Fibroblast of lung (primary cell): Measurements from ENCODE around the gene KBTBD2. TPM values are rescaled to one million over a fixed set of nuclear protein-coding genes. Genes with fewer than 3 reads are reported as not detected.
"Not testable (repeated sequence)": the region's sequence is repeated elsewhere in the genome, so short reads cannot be mapped to it uniquely, and the experiment has no call there.

Experiments
- DNase-seq, 2 donors: peaks; one replicate each; pipeline versions ENCODE4 v3.0.0 to v3.0.0-alpha.2; 2010; ENCODE audit warnings: low read depth in 2 of 2
- H2AFZ ChIP-seq: 2 replicates; pipeline ENCODE4 v1.5.1; 2012; ENCODE audit warnings: low read length, control low read depth, inconsistent platforms
- H3K27ac ChIP-seq: 2 replicates; pipeline ENCODE4 v1.5.1; 2011; ENCODE audit warnings: low read length, control low read depth; ENCODE audit not compliant: insufficient read depth
- H3K27me3 ChIP-seq: 2 replicates; pipeline ENCODE4 v1.5.1; 2011; ENCODE audit warnings: mild to moderate bottlenecking, low read length; ENCODE audit not compliant: control insufficient read depth, insufficient read depth
- H3K36me3 ChIP-seq: 2 replicates; pipeline ENCODE4 v1.5.1; 2011; ENCODE audit warnings: low read length; ENCODE audit not compliant: control insufficient read depth, insufficient read depth
- H3K4me1 ChIP-seq: 2 replicates; pipeline ENCODE4 v1.5.1; 2011; ENCODE audit warnings: low read length; ENCODE audit not compliant: control insufficient read depth, insufficient read depth; ENCODE audit errors: extremely low read depth
- H3K4me2 ChIP-seq: 2 replicates; pipeline ENCODE4 v1.5.1; 2011; ENCODE audit warnings: low read length, control low read depth; ENCODE audit not compliant: insufficient read depth; ENCODE audit errors: extremely low read depth
- H3K4me3 ChIP-seq, 4 experiments: fragments of 200-600 bp in 1 of 4; sonication (generic) in 1 of 4; replicated peaks in 1 of 4; 2 replicates each; pipeline ENCODE4 v1.5.1; 2011 to 2016; ENCODE audit warnings: low read length in 4 of 4, low read depth in 3 of 4, mild to moderate bottlenecking in 3 of 4, control low read depth in 2 of 4, inconsistent platforms in 1 of 4, mixed read lengths in 1 of 4; ENCODE audit not compliant: insufficient read depth in 1 of 4; ENCODE audit errors: control extremely low read depth in 1 of 4
- H3K79me2 ChIP-seq: 2 replicates; pipeline ENCODE4 v1.5.1; 2012; ENCODE audit warnings: mild to moderate bottlenecking, low read length, inconsistent platforms; ENCODE audit not compliant: control insufficient read depth, insufficient read depth
- H3K9ac ChIP-seq: 2 replicates; pipeline ENCODE4 v1.5.1; 2011; ENCODE audit warnings: mild to moderate bottlenecking, low read length, control low read depth; ENCODE audit not compliant: insufficient read depth
- H3K9me3 ChIP-seq: 2 replicates; pipeline ENCODE4 v1.5.1; 2012; ENCODE audit warnings: low read depth, low read length; ENCODE audit not compliant: control insufficient read depth, insufficient read depth
- H4K20me1 ChIP-seq: 2 replicates; pipeline ENCODE4 v1.5.1; 2011; ENCODE audit warnings: low read length; ENCODE audit not compliant: control insufficient read depth, insufficient read depth; ENCODE audit errors: extremely low read depth
- CTCF ChIP-seq, 2 donors: IDR thresholded peaks in 1 of 2; conservative IDR thresholded peaks in 1 of 2; 1 replicate in 1 of 2; 2 replicates in 1 of 2; pipeline ENCODE4 v1.5.1; 2011 to 2012; ENCODE audit warnings: low read length in 2 of 2, control low read depth in 1 of 2, inconsistent platforms in 1 of 2, low read depth in 1 of 2, mild to moderate bottlenecking in 1 of 2
- EZH2 ChIP-seq: IDR thresholded peaks from 2 replicates; pipeline ENCODE4 v1.5.1; 2012; ENCODE audit warnings: low read length, control low read depth, mild to moderate bottlenecking; ENCODE audit errors: missing control alignments
- polyA plus RNA-seq, 2 donors: library from polyadenylated mRNA; depleted of rRNA in 1 of 2; stranded (reverse) in 1 of 2; unstranded in 1 of 2; fragments of >200 nt; gene quantifications; 2 replicates each; pipeline ENCODE4 v1.2.1, GENCODE V29; 2011 to 2012; ENCODE audit warnings: missing spikeins in 1 of 2
- total RNA-seq: library from RNA; depleted of rRNA; stranded (reverse); fragments of >200 nt; gene quantifications from 2 replicates; pipeline ENCODE4 v1.2.1, GENCODE V29; 2014

The KBTBD2 gene
- total and polyA plus RNA-seq, 2 donors (not counting 1 experiment from before 2014, with no cell fraction given): 26.7 to 29.2 TPM

DNA sequence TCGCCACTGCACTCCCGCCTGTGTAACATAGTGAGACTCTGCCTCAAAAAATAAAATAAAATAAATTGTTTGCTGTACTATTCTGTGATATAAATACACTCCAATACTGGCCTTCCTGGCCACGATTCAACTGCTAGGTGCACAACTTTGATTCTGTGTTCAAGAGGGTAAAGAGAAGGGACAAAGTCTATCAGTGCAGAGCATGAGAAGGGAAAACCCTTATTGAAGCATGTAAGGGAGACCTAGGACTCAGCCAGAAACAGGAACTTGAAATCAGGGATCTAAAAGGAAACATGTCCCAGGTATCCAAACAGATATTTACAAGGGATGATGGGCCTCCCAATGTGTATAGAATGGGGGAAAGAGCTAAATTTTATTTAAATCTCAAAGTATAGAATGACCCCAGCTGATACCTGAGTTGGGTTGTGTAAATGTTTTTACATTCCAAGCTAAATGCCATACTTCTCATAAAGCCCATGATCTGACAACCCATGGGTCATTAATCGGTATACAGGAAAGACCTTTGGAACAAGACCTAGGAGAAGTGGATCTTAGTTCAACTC is 9.0 kb upstream of the KBTBD2 start:
- Histone ChIP-seq H3K9ac (no peak overlapping the region), H3K9me3 (no peaks in the 10 kb centered on the region)

DNA sequence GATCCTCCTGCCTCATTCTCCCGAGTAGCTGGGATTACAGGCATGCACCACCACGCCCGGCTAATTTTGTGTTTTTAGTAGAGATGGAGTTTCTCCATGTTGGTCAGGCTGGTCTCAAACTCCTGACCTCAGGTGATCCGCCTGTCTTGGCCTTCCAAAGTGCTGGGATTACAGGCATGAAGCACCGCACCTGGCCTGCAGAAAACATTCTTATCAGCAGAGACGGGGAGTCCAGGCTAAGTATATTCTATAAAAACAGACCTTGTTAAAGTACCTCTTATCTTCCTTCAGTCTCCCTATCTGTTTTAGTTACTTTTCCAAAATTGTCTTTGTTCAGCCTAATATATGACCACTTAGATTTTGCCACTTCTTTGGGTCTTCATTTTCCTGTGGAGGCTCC is 5.8 kb upstream of the KBTBD2 start:
- not testable (repeated sequence) for H3K9me3 ChIP-seq, H3K4me2 ChIP-seq, H3K4me1 ChIP-seq, DNase-seq, H3K79me2 ChIP-seq, H3K27ac ChIP-seq, H3K9ac ChIP-seq, H3K36me3 ChIP-seq, H3K4me3 ChIP-seq, H2AFZ ChIP-seq, H4K20me1 ChIP-seq, H3K27me3 ChIP-seq

More for the DNA sequence above, 9.0 kb upstream of the KBTBD2 start:
- no peaks in the 10 kb centered on the region for H4K20me1 ChIP-seq
- no peak for DNase-seq
- H3K4me3 ChIP-seq: no peak overlapping the region
- no peaks in the 10 kb centered on the region for H3K27me3 ChIP-seq
- no peak overlapping the region for H2AFZ ChIP-seq
- H3K36me3 ChIP-seq: no peaks in the 10 kb centered on the region
- no peak overlapping the region for H3K27ac ChIP-seq
- no peaks in the 10 kb centered on the region for H3K79me2 ChIP-seq
- no peak overlapping the region for H3K4me2 ChIP-seq
- TF ChIP-seq EZH2 (no peak), CTCF (conservative IDR thresholded peaks at IDR 0.05 in 1 of 2, IDR thresholded peaks at IDR 0.05 in 1 of 2; ENCODE audit: low read depth in 1 of 2, low read length in 2 of 2) (no peak)
- no peaks in the 10 kb centered on the region for H3K4me1 ChIP-seq

DNA sequence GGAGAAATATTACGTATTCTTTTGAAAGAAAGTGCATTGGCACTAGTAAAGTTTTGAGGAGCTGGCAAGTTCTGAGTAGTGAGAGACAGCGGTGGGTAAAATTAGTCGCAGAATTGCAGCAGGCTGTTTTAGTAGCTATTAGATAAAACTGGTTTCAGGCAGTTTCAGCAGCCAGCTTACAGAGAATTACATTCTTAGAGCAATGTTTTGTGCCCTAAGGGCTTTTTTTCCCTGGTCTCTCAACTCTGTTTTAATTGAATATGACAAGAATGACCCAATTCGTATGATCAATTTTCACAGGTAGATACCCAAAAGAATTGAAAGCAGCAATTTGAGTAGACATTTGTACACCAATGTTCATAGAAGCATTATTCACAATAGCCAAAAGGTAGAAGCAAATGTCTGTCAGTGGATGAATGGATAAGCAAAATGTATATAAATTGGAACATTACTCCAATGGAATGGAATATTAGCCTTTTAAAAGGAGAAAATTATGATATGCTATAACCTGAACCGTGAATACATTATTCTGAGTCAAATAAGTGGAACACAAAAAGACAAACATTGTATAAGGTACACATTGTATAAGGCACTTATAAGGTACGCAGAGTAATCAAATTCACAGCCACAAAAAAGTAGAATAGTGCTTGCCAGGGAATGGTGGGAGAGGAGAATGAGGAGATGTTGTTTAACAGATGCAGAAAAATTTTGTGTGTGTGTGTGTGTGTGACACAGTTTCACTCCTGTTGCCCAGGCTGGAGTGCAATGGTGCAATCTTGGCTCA is 5.2 kb upstream of the KBTBD2 start:
- H3K27ac ChIP-seq: no peak overlapping the region
- no peak overlapping the region for H3K4me3 ChIP-seq
- DNase-seq: no peak
- no peak overlapping the region for H3K9ac ChIP-seq
- no peaks in the 10 kb centered on the region for H3K79me2 ChIP-seq
- no peaks in the 10 kb centered on the region for H3K27me3 ChIP-seq
- H4K20me1 ChIP-seq: no peaks in the 10 kb centered on the region
- H2AFZ ChIP-seq: no peak overlapping the region
- no peaks in the 10 kb centered on the region for H3K36me3 ChIP-seq
- TF ChIP-seq EZH2 (no peak), CTCF (conservative IDR thresholded peaks at IDR 0.05 in 1 of 2, IDR thresholded peaks at IDR 0.05 in 1 of 2; ENCODE audit: low read depth in 1 of 2, low read length in 2 of 2) (no peak)
- no peaks in the 10 kb centered on the region for H3K9me3 ChIP-seq
- peaks cover 5% of the 10 kb centered on the region for H3K4me1 ChIP-seq
- no peak overlapping the region for H3K4me2 ChIP-seq
